ENCODE measurements around the gene THEMIS.
"Not testable (repeated sequence)": the region's sequence is repeated elsewhere in the genome, so short reads cannot be mapped to it uniquely, and the experiment has no call there.

The THEMIS gene, protein sequence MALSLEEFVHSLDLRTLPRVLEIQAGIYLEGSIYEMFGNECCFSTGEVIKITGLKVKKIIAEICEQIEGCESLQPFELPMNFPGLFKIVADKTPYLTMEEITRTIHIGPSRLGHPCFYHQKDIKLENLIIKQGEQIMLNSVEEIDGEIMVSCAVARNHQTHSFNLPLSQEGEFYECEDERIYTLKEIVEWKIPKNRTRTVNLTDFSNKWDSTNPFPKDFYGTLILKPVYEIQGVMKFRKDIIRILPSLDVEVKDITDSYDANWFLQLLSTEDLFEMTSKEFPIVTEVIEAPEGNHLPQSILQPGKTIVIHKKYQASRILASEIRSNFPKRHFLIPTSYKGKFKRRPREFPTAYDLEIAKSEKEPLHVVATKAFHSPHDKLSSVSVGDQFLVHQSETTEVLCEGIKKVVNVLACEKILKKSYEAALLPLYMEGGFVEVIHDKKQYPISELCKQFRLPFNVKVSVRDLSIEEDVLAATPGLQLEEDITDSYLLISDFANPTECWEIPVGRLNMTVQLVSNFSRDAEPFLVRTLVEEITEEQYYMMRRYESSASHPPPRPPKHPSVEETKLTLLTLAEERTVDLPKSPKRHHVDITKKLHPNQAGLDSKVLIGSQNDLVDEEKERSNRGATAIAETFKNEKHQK
- total RNA-seq, result 105 to 178 reads per million in 2 donors

DNA sequence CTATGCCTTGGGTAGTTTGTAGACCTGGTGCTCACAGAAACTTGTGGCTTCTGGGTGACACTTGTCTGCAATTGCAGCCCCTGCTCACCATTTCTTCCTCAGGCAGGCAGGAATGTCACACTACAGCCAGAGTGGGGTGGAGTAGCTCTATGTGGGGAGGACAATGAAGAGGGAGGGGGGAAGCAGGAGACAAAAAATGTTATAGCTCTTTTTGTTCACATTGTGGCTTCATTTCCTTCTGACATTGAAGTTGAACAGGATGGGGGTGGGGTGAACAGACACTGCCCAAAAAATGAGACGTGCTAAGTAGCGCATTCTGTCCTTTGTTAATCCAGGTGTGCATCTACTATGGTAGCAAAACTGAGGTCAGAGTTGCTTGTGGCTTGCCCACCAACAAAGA, at the start of gene THEMIS:
Gene THEMIS, minus strand, starts transcription at position 124 of the 400 bp plus-strand sequence. CDS start 126 bp downstream, outside the sequence.
- peak; percentile 10 for DNase-seq

DNA sequence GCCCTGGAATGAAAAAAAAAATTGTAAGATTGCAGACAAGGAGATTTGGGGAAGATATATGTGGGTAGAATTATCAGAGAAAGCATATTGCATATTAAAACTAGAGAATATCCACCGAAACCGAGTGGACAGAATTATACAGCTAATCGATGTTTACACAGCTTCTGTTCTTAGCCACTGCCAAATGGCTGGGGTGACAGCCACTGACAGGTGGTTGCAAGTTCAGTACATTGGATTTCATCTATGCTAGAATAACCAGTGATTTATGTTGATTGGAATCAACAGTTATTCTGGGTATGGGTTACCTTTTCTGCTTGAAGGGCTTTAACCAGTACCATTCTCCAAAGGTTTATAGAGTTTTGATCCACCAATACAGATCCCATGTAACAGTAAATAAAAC, 48.4 kb upstream of the THEMIS start:
- no peak for DNase-seq

DNA sequence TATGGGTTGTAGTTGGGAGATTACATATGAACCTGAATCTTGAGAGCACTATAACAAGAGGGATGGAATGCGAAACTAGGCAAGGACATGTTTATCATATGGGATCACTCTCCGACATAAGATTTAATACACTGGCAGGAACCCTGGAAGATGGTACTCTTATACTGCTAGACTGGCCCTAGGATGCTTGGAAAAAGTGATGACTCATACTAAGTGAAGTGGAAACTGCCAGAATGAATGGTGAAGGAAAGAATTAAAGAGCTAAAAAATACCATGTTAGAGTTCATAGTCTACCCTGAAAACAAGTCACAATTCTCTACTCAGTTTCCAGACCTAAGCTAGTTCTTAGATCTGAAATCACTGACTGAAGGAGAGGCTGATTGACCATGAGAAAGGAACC, 45.5 kb upstream of the THEMIS start:
- no peak for DNase-seq

DNA sequence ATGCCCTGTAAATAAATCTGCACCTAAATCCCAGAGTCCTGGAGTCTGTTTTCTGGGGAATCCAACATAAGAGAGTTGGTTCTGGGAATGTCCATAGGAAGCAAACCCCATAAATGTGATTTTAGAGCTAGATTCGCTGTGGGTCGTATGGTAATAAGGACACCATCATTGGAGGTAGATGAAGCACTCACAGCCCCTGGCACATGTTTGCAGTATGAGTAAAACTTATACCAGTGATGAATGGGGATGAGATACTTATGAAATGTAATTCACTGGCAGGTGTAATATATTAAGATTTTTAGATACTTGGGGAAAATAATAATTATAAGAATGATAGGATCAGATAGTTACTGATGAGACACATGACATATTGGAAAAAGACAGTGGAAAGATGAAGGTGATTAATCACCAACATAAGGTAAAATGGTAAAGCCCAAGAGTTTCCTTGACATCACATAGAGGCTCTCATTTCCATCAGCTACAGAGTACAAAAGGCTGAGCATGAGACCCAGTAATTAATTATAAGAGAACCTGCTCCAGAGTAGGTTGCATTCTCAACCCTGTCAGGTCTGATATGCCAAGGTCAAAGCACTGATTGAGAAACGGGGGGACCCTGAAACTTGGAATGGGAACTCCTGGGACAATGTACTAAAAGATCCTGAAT, 44.7 kb upstream of the THEMIS start:
- no peak for DNase-seq

DNA sequence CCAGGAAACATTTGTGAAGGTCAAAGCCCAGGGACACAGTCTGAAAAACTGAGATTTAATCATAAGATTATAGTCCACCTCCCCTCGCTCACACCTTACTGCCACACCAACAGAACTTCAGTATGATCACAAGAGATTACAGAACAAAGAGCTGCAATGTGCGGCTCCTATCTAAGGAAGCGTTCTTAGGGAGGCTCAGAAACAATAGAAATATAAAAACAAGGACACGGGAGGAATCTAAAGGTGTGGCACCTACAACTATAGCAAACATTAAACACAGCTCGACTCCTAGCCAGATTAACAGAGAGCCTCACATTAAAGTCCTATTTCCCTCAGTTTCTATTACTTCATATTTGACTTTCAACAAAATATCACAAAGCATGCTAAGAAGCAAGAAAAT, 40.4 kb upstream of the THEMIS start:
- DNase-seq, result no peak

DNA sequence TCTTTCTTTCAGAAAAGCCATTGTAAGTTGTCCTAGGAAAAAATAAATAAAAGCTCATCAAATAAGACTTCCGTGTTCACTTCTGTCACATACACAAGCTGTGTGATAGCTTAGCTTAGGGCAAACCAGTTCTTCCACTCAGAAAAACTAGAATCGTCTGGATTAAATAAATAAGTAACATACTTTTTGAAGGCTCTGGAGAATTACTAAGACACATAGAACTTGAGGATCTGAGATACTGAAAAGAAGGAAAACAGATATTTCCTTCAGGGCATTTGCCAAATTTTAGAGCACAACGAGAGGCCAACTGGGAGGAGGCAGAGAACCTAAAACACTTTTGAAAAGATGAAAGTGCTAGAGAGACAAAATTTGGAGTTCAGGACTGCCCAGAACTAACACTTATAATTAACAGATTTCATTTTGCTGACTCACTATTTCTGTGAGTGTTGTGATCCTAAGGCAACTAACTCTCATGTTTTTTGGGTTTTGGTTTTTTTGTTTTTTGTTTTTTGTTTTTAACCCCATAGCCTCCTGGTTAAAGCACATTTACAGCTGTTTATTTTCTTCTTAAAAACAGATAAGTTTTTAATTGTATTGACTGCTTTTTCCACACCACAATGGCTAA, 38.7 kb upstream of the THEMIS start:
- no peak for DNase-seq

DNA sequence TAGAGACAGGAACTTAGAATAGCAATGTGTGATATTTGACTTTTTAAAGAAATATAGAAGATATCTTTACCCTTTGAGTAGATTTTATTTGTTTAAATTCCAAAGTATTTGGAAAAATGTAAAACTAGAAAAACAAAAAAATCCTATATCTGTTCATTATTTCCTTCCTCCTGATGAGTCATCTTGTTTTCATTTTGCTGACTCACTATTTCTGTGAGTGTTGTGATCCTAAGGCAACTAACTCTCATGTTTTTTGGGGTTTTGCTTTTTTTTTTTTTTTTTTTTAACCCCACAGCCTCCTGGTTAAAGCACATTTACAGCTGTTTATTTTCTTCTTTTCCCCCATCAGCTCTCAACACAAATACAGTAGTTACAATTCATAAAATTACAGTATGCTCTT, 37.8 kb upstream of the THEMIS start:
- no peak for DNase-seq

DNA sequence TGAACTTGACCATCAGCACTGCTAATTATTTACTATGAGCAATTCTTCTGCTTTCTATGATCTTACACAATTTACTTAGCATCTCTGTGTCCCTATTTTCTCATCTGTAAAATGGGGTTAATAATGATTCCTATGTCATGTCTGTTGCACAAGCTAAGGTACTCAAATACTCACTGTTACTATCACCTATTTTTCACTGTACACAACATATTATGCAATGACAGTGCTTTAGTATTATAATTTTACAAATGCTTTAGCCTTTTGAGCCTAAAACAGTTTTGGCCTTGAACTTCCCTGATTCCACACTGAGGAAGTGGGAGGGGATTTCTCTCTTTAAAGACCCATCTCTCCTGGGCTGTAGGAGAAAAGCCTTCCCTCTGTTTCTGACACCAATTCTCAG, 36.9 kb upstream of the THEMIS start:
- no peak for DNase-seq

DNA sequence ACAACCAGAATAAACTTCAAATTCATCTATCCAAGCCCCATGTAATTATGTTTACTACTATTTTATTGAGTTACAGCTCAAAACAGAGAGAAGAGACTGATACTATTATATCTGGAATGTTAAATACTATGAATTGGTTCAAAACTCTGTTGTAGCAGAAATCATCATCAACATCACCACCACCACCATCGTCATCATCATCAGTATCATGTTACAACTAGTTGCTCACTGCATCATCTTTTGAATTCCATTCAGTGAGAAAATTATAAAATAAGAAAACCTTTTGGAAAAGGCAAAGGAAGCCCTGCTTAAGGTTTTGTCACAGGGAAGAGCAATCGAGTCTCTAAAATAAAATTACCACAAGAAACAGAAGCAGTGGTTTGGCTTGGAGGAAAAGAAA, 36.2 kb upstream of the THEMIS start:
- no peak for DNase-seq

DNA sequence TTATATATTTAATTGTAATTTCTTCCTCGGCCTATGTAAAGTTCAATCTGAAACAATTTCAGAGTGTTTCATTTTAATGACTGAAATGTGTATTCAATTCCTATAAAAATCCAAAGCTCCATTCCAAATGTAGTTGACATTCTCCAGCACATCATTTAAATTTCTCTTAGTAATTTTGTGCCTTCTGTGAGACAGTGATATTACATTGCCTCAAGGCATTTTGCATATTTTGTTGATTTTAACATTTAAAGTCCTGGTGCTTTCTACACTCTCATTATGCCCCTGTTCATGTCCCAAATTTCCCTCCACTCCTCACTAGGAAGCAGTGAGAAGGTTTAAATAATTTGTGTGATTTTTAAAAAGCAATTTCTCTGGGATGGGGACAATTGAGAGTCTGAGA, 34.1 kb upstream of the THEMIS start:
- DNase-seq, result no peak

DNA sequence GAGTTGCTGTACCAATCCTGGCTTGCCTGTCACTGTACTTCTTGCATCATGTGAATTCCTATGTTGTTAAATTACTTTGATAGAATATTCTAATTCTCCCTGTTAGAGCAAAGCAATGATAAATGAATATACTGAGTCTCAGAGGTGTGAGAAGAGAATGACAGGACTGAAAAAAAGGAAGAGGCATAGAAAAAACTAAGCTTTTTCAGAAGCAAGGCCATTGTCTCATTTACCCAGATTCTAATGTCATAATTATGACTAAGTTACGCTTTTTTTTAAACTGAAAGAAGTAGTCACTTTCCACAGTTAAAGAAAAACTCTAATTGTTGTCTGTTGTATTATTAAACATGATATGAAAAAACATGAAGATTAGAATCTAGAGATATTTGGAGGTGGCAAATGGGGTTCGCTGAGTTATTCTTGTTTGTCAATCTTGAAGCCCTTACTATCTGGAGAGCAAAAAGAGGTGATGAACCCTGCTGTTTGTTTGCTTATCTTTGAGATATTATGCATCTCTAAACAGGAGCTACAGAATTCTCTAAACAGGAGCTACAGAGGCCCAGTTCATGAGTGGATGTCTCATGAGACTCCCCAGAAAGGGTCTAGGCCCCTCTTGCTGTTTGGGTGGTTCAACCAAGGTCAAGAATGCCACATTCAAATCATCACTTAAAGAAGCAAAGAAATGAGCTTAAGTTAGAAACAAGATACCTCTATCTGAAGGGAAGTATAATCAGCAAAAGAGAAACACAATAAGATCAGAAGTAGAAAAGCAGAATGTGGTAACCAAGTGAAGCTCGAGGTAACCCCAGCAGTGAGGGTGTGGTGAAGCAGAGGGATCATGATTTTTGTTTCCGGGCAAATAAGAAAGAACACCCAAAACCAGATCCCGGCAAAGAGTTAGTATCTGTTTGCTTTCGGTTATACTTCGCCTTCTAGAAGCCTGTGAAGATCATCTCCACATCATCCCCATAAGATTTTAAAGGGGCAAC, 33.3 kb upstream of the THEMIS start:
- DNase-seq, result no peak

DNA sequence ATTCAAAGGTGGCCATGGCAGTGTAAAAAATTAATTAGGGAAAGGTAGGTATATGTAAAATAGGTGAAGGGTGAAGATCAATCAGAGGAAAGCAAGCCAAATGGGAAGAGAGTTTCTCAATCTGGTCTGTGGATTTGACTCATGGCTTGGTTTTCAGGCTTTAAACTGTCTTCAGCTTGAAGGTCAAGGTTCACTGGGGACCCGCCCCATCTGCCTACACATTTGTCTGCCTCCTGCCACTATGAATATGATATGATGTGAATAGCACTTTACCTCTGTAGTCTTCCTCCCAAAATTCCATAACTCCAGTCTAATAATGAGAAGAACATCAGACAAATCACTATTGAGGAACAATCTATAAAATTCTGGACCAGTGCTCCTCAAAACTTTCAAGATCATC, 32.3 kb upstream of the THEMIS start:
- DNase-seq, result no peak

DNA sequence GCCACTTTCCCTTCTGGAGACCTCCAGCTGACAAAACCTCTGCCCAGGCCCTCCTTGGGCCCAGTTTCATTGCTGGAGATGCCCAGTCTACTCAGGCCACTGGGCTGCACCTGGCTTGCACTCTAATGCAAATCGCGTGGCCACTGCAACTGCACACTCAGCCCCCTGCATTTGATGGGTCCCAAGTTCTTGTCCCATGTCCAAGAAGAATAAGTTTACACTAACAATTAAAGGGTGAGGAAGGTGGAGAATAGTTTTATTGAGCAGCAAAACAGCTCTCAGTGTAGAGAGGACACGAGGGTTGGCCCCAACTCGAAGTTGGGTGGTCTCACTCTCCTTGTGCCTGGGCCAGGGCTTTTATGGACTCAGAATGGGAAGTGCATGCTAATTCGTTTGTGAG, 31.9 kb upstream of the THEMIS start:
- no peak for DNase-seq

DNA sequence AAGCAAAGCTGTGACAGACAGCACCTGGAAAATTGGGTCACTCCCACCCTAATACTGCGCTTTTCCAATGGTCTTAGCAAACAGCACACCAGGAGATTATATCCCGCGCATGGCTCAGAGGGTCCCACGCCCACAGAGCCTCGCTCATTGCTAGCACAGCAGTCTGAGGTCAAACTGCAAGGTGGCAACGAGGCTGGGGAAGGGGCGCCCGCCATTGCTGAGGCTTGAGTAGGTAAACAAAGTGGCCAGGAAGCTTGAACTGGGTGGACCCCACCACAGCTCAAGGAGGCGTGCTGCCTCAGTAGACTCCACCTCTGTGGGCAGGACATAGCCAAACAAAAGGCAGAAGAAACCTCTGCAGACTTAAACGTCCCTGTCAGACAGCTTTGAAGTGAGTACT, 25.6 kb upstream of the THEMIS start:
- DNase-seq, result not testable (repeated sequence)

DNA sequence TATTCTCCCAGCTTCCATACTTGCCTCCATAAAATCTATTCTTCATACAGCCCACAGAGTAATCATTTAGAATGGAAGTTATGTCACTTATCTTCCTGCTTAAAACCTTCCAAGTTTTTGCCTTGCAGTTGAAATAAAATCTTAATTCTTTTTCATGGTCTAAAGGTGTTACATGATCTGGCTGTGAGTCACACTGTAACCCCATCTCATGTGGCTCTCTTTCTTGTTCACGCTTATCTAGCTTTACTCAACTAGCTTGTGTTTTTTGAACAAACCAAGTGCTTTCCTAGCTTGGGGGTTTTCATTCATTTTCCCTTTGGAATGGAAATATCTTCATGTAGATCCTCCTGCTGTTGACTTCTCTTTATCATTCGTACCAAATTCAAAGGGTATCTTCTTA, 23.6 kb upstream of the THEMIS start:
- no peak for DNase-seq

DNA sequence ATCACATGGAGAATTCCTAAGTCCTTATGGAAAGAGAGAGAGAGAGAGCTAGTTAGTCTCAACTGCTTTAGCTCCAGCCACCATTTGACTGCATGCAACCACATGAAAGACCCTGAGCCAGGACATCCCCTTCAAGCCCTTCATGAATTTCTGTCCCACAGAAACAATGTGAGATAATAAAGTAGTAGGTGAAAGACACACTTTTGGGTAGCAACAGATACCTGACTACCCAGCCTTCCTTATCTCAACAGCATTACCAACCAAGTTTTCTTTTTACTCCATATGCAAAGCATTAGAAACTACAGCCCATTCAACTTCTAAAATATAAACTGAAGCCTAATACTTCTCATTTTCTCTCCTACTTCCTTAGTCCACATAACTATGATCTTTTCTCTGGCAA, 23.2 kb upstream of the THEMIS start:
- DNase-seq, result no peak

DNA sequence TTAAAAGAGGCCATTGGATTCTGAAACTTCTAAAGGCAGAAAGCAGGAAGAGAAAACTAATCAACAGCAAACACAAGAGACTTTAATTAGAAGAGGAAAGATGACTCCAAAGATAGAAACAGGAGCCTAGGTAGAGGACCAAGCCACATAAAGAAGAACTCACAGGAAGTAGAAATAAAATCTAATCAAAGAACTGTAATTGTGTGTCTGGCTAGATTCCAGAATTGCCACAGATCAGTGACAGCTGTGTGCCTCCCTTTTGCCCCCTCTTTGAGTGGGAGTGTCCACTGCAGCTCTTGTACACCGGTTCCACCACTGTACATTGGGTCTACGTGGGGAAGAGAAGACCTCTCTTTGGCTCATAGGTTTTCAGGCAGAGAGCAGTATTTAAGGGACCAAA, 22.3 kb upstream of the THEMIS start:
- no peak for DNase-seq

DNA sequence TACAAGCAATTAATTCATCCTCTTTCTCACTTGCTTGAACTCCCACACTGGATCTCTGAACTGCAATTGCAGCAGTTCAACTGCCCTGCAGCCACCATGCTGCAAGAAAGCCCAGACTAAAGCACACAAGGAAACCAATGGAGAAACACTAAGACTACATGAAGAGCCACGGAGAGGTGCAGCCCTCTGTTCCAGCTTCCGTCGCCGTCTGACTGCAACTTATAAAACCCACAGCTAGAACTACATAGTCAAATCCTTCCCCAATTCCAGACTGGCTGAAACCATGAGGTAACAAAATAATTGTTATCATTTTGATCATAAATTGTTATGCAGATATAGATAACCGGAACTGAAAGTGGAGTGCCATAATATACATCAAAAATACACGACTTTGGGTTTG, 21.1 kb upstream of the THEMIS start:
- no peak for DNase-seq

DNA sequence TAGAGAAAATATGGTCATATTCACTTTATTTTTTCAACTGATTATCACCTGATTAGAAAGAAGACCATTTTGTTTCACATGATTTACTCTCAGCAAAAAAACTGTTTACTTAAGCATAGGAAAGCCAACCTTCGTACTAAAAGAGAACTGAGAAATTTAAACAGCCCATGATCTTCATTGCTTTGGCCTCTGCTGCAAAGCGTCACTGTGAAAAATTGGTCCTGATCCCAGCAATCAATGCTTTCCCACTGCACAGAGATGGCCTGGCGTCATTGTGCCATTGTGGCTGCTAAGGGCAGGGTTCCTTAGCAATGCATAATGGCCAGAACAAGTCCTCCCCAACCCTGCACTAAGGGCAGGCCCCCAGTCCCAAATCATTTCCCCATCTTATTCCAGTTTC, 19.9 kb upstream of the THEMIS start:
- no peak for DNase-seq

DNA sequence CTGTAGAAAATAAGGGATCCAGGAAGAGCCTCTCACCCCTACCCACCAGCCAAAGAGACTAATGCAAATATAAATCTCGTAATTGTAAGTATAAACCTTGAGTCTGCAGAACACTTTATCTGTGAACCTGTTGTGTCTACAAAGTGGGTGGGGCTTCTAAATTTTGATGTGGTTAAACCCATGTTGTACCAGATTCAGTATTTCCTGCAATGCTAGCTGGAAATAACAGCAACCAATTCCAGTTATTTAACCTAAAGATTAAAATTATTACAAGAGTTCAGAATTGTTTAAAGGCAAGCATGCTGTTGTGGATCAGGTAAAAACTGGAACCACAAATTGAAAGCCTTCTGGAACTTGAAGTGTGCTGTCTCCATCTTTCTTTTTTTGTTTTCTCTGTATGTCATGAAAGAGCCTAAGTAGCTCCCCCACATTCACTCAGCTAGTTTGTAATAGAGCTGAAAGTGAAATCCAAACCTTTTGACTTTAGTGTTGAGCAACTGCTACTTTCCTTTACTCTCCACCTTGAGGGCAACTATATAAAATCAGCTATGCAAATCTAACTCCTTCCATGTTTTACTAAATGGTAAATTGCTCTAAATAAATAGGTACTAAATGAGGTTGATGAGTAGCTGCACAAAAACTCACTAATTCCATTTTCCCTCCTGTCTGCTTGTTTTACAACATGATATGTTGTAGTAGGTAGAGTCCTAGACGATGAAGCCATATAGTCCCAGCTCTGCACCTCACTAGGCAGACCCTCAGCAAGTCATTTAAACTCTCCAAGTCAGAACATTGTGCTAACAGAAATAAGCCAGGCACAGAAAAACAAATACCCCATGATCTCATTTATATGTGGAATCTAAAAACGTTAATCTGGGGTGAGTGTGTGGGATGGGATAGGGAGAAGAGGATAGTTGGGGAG, 17.9 kb upstream of the THEMIS start:
- DNase-seq, result no peak

DNA sequence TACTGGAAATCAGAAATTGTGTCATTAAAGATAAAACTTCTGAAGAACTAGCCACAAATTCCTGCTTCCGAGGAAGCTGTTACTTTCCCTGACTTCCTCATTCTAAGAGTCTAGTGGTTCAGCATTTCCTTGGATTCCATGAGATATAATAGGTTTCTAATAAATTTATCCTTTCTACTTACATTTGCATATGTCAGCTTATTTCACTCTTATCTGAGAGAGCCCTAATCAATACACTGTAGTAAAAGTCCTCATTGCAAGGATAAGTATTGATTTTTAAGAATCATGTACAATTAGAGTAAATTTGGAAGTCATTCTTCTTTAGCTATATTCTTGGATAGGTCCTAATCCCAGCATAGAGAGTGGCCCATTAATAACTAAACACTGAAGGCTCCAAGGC, 16.9 kb upstream of the THEMIS start:
- DNase-seq, result no peak
